ENCODE results near the gene SUMO3.

DNA sequence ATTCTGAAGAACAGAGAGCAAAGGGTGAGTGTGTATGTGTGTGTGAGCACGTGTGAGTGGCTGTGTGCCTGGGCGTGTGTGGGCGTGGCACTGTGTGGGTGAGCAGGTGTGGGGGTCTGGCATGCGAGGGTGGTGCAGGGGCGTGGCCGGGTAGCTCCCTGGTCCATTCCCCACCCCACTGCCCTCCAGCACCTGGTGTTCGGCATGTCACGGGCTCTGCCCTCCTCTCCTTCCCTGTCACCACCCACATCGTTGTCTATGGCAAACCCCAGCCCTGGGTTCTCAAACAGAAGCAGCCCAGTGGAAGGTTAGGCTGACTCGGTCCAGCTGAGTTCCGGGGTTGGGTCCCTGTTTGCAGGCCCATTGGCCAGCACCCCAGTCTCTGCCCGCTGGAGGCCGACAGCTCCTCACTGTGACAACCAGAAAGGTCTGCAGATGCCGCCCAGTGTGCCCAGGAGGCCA is 56.1 kb downstream of the SUMO3 start:
- TF ChIP-seq EZH2phosphoT487 (IDR thresholded peaks at IDR 0.05; ENCODE audit: insufficient read depth, low read depth) = no peak
- TF ChIP-seq EZH2 (IDR thresholded peaks at IDR 0.05; ENCODE audit: insufficient read depth, poor library complexity, severe bottlenecking) = no peak
